Islet of Langerhans (tissue), 1 donor: Measurements from ENCODE around the gene LMTK3.
"Not testable (repeated sequence)": the region's sequence is repeated elsewhere in the genome, so short reads cannot be mapped to it uniquely, and the experiment has no call there.

ENCODE experiments used
- FAIRE-seq: peaks from one replicate; lab custom pipeline; 2011; peaks lifted over from hg19 to GRCh38; lab: Jason Lieb, UNC

LMTK3 gene

GRCh38 chr19:48488478-48488877 is 23.2 kb downstream of the LMTK3 start:
- not testable (repeated sequence) for FAIRE-seq

GRCh38 chr19:48487948-48488347 is 23.7 kb downstream of the LMTK3 start:
- no peak for FAIRE-seq

- no peak for FAIRE-seq
Measured at GRCh38 chr19:48487544-48487943, 24.1 kb downstream of the LMTK3 start.

DNA sequence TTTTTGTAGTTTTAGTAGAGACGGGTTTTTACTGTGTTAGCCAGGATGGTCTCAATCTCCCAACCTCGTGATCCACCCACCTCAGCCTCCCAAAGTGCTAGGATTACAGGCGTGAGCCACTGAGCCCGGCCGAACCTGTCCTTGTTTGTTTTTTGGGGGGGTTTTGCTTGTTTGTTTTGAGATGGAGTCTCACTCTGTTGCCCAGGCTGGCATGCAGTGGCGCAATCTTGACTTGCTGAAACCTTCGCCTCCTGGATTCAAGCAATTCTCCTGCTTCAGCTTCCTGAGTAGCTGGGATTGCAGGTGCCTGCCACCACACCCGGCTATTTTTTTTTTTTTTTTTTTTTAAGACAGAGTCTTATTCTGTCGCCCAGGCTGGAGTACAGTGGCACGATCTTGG is 24.9 kb downstream of the LMTK3 start:
- not testable (repeated sequence) for FAIRE-seq

DNA sequence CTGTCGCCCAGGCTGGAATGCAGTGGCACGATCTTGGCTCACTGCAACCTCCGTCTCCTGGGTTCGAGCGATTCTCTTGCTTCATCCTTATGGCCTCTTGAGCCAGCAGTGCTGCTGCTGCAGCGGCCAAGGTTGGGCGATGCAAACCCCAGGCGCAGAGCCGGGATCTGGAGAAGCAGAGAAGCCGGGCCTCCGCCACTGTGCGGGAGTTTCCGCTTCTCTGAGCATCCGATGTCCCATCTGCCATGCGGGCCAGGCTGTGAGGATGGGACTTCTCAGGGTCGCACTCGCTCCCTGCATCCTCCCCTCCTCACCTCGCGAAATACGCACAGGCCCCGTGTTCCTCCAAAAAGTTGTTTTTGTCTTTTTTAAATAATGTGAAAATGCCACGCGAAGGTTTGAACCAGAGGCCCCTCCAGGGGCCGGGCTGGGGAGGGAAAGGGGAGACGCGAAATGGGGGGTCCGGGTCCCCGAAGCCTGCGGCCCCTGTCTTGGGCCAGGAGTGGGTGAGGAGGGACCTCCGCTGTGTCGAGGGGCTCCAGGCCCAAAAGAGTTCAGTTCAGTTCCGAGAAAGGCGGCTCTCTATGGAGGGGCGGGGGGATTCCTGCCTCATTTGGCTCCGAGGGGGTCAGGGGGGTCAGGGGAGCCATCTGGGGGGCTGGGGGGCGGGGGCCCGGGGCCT is 26.6 kb downstream of the LMTK3 start:
- FAIRE-seq, result no peak

GRCh38 chr19:48484247-48484893 is 27.3 kb downstream of the LMTK3 start:
- FAIRE-seq, result no peak

DNA sequence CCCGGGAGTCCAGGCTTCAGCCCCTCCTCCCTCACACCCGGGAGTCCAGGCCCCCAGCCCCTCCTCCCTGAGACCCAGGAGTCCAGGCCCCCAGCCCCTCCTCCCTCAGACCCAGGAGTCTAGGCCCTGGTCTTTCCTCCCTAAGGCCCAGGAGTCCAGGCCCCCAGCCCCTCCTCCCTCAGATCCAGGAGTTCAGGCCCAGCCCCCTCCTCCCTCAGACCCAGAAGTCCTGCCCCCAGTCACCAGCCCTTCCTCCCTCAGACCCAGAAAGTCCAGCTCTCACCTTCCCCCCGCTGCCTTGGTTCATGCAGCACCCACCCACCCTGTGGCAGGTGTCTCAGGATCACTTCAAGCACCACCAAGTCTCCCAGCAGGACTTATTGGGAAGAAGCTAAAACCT is 28.3 kb downstream of the LMTK3 start:
- FAIRE-seq, result no peak

GRCh38 chr19:48481846-48482639 is 29.6 kb downstream of the LMTK3 start:
- no peak for FAIRE-seq

- FAIRE-seq, result no peak
Measured at GRCh38 chr19:48480558-48481500, 30.8 kb downstream of the LMTK3 start.

- no peak for FAIRE-seq
Measured at GRCh38 chr19:48480183-48480557, 31.5 kb downstream of the LMTK3 start.

DNA sequence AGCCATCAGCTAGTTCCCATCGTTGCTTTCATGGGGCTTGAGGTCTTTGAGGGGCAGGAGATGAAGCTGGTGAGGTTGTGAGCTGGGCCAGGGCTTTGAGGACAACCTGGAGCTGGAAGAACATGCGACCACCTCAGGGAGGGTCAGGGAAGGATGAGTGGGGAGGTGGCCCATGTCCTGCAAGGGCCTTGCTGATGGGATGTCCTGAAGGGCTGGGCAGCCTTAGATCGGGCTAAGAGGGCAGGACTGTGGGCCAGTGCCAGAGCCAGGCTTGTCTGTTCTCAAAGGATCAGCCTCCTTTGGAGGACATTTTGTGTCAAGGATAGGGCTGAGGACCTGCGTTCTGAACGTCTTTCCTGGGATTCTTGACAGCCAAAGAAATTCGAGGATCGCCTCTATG is 31.9 kb downstream of the LMTK3 start:
- FAIRE-seq, result no peak

- FAIRE-seq, result no peak
Measured at GRCh38 chr19:48478339-48479256, 33.0 kb downstream of the LMTK3 start.

GRCh38 chr19:48477698-48478338 is 33.8 kb downstream of the LMTK3 start:
- no peak for FAIRE-seq

- no peak for FAIRE-seq
Measured at GRCh38 chr19:48477067-48477685, 34.5 kb downstream of the LMTK3 start.

DNA sequence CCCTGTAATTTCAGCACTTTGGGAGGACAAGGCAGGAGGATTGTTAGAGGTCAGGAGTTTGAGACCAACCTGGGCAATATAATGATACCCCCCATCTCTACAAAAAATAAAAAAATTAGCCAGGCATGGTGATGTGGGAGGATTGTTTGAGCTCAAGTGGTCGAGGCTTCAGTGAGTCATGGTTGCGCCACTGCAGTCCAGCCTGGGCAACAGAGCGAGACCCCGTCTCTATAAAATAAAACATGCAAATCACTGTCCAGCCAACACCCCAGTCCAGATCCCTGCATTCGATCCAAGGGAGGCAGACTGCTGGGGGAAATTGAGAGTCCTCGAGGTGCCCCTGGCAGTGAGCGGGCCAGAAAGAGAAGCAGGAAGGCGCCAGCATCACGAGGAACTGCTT is 35.5 kb downstream of the LMTK3 start:
- FAIRE-seq, result no peak

DNA sequence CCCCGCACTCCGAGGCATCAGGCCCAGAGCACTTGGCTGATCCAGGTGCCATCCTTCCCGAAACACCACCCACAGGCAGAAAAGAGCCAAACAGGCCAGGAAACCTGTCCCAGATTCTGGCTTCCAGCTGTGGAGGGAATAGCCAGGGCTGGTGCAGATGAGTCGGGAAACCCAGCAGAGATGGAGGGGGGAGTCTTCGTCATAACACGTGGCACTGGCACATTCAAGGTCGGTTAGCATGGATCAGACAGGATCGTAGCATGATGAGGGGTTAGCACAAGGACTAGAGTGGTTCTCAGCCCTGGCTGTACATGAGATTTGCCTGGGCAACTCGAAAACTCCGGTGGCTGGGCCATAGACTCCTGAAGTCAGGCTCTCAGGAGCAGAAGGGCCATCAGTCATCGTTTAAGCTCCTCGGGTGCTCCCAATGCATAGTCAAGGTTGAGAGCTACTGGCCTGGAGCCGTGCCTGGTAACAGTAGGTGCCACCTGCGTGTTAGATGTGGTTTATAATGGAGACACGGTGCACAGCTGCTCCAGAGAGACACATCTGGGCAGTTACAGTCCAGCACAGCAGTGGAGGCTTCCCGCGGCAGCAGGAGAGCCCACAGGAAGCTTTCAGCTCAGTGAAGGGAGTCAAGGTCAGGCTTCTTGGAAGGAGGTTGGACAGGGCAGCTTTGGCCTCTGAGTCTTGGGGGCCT is 36.1 kb downstream of the LMTK3 start:
- no peak for FAIRE-seq

DNA sequence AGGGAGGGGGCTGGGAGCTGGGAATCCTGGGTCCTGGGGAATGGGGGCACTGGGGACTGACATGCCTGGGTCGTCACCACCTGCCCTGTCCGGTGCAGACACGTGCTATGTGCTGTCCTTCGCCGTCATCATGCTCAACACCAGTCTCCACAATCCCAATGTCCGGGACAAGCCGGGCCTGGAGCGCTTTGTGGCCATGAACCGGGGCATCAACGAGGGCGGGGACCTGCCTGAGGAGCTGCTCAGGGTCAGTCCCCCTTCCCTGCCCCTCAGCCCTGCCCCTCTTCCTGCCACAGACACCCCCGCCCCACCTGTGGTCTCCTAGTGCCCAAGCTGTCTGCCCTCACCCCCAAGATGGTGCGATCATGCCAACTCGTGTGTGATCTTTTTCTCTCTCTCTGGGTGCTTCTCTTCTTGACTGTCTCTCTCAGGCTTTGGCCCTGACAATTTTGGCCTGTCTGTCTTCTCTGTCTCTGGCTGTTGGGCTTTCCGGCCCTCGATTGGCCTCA is 37.5 kb downstream of the LMTK3 start:
- no peak for FAIRE-seq

- FAIRE-seq, result no peak
Measured at GRCh38 chr19:48473161-48473966, 38.3 kb downstream of the LMTK3 start.
